ENCODE measurements around the gene MROH2B. TPM values are rescaled to one million over a fixed set of nuclear protein-coding genes. Genes with fewer than 3 reads are reported as not detected.

The MROH2B gene
- total and polyA plus RNA-seq, 2 of the 13 experiments (the other 11 are each of a cell fraction or from before 2014, with no cell fraction given): not detected

GRCh38 chr5:40981420-40981819, 89.7 kb downstream of the MROH2B start:
- ChIA-PET POLR2A (no interaction called here), CTCF (ENCODE audit: low intra/inter-chr PET ratio, low total read pairs) (no interaction called here)
- Histone ChIP-seq H3K27ac (ENCODE audit: extremely low read length, insufficient read depth, low read length) (no peak overlapping the region), H3K36me3 (replicated peaks in 1 of 2; ENCODE audit: control insufficient read depth in 1 of 2, insufficient read depth in 2 of 2, low read length in 2 of 2) (no peaks in the 10 kb centered on the region), H3K9ac (ENCODE audit: insufficient read depth, low read depth, low read length) (no peak overlapping the region), H3K4me1 (ENCODE audit: insufficient read depth, low read length) (no peaks in the 10 kb centered on the region), H3K4me3 (replicated peaks in 1 of 3; ENCODE audit: insufficient read depth in 1 of 3, low read depth in 2 of 3, low read length in 3 of 3) (no peak overlapping the region), H3K79me2 (ENCODE audit: insufficient read depth, low read length) (no peaks in the 10 kb centered on the region), H3K27me3 (ENCODE audit: control insufficient read depth in 1 of 2, insufficient read depth in 2 of 2, low read length in 2 of 2) (no peaks in the 10 kb centered on the region; a peak in 1 of 5 replicates), H3K9me3 (ENCODE audit: low read length) (no peaks in the 10 kb centered on the region), H3K4me2 (ENCODE audit: low read depth, low read length) (no peak overlapping the region), H4K20me1 (ENCODE audit: insufficient read depth, low read length) (no peaks in the 10 kb centered on the region), H2AFZ (ENCODE audit: low read length) (no peak overlapping the region)
- no peak for TF ChIP-seq KDM1A (CRISPR knock-in tag; IDR thresholded peaks at IDR 0.05)
- TF ChIP-seq GATAD1 (CRISPR knock-in tag; IDR thresholded peaks at IDR 0.05): no peak
- no peak for TF ChIP-seq ZNF563 (CRISPR knock-in tag; IDR thresholded peaks at IDR 0.05)
- no peak for TF ChIP-seq PHF8 (CRISPR knock-in tag; IDR thresholded peaks at IDR 0.05)
- TF ChIP-seq SETDB1 (CRISPR knock-in tag; IDR thresholded peaks at IDR 0.05; ENCODE audit: borderline replicate concordance): no peak
- TF ChIP-seq ZNF350 (CRISPR knock-in tag; IDR thresholded peaks at IDR 0.05; ENCODE audit: borderline replicate concordance, low read depth): no peak
- TF ChIP-seq ISL2 (CRISPR knock-in tag; IDR thresholded peaks at IDR 0.05): no peak
- in situ Hi-C loops (cut with HindIII; ENCODE audit: extremely low pct_ligation_motif_present, low pct_unique_long_range_greater_than_20kb): no loop called here
- BruUV-seq (replicated peaks): no TSS peak
- 76% methylated on average over 8 of the region's 9 CpGs for WGBS (ENCODE audit: low lambda C conversion rate)
- intact Hi-C loops (cut with micrococcal nuclease; ENCODE audit: unreplicated experiment): no loop called here
- ATAC-seq (no peak), DNase-seq (ENCODE audit: low spot score) (no peak), FAIRE-seq (no peak)

DNA sequence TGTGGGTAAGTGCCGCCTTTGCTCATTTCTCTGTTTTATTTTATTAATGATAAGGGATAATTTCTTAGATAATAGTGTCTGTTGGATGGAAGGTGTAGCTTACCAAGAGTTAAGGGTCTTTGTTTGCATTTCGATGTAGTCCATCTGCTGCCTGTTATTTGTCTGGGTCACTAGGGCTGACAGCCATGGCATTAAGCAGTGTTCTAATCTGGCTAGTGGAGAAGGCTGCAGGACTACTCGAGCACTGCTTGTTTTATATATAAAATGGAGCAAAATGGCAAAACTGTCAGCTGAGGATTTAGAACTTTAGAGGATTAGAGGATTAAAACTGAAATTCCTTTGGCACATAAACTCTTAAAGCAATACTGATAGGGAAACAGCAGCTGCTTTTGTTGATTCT, 94.3 kb downstream of the MROH2B start:
- H3K9ac ChIP-seq (ENCODE audit: insufficient read depth, low read depth, low read length): no peak overlapping the region
- POLR2A ChIA-PET: no interaction called here
- no peak for FAIRE-seq
- TF ChIP-seq ZNF382 (CRISPR knock-in tag; IDR thresholded peaks at IDR 0.05; ENCODE audit: borderline replicate concordance): no peak
- TF ChIP-seq NCOA2 (CRISPR knock-in tag; IDR thresholded peaks at IDR 0.05): no peak
- no peak for TF ChIP-seq ETV5 (CRISPR knock-in tag; IDR thresholded peaks at IDR 0.05; ENCODE audit: borderline replicate concordance)
- no peak for TF ChIP-seq MBNL3 (CRISPR knock-in tag; conservative IDR thresholded peaks at IDR 0.05)
- no peak for TF ChIP-seq KMT2B (CRISPR knock-in tag; IDR thresholded peaks at IDR 0.05)
- no peak for TF ChIP-seq KDM3A (CRISPR knock-in tag; IDR thresholded peaks at IDR 0.05; ENCODE audit: low read depth)
- TF ChIP-seq ZNF883 (CRISPR knock-in tag; IDR thresholded peaks at IDR 0.05; ENCODE audit: not compliant biosample characterization): no peak
- TF ChIP-seq NR1H2 (CRISPR knock-in tag; IDR thresholded peaks at IDR 0.05; ENCODE audit: borderline replicate concordance, low read depth): no peak
- no peak for TF ChIP-seq ZNF3 (CRISPR knock-in tag; IDR thresholded peaks at IDR 0.05)
- no peak for TF ChIP-seq STAT5B (CRISPR knock-in tag; IDR thresholded peaks at IDR 0.05)
- TF ChIP-seq HDAC6 (IDR thresholded peaks at IDR 0.05; ENCODE audit: low read depth, low read length): no peak
- TF ChIP-seq CCAR2 (optimal IDR thresholded peaks at IDR 0.05; ENCODE audit: low read depth, low read length): no peak
- TF ChIP-seq SAP130 (CRISPR knock-in tag; IDR thresholded peaks at IDR 0.05; ENCODE audit: low read depth): no peak
- no peak for TF ChIP-seq ZNF205 (CRISPR knock-in tag; IDR thresholded peaks at IDR 0.05)
- no peak for TF ChIP-seq ZKSCAN1 (IDR thresholded peaks at IDR 0.05; ENCODE audit: low read length)
- no peak for TF ChIP-seq HIVEP1 (CRISPR knock-in tag; IDR thresholded peaks at IDR 0.05)

More for the DNA sequence above, 94.3 kb downstream of the MROH2B start:
- no peaks in the 10 kb centered on the region for H3K36me3 ChIP-seq (replicated peaks in 1 of 2; ENCODE audit: control insufficient read depth in 1 of 2, insufficient read depth in 2 of 2, low read length in 2 of 2)
- no peaks in the 10 kb centered on the region for H4K20me1 ChIP-seq (ENCODE audit: insufficient read depth, low read length)
- no peaks in the 10 kb centered on the region for H3K9me3 ChIP-seq (ENCODE audit: low read length)
- no TSS peak for BruUV-seq (replicated peaks)
- intact Hi-C loops (cut with micrococcal nuclease; ENCODE audit: unreplicated experiment): no loop called here
- H3K27me3 ChIP-seq (ENCODE audit: control insufficient read depth in 1 of 2, insufficient read depth in 2 of 2, low read length in 2 of 2): no peaks in the 10 kb centered on the region
- WGBS (ENCODE audit: low lambda C conversion rate): 30% methylated on average over 3 of the region's 3 CpGs
- H3K4me3 ChIP-seq (replicated peaks in 1 of 3; ENCODE audit: insufficient read depth in 1 of 3, low read depth in 2 of 3, low read length in 3 of 3): no peak overlapping the region
- no peaks in the 10 kb centered on the region for H3K4me1 ChIP-seq (ENCODE audit: insufficient read depth, low read length)
- CTCF ChIA-PET (ENCODE audit: low intra/inter-chr PET ratio, low total read pairs): no interaction called here
- H3K27ac ChIP-seq (ENCODE audit: extremely low read length, insufficient read depth, low read length): no peak overlapping the region
- no peak overlapping the region for H2AFZ ChIP-seq (ENCODE audit: low read length)
- H3K79me2 ChIP-seq (ENCODE audit: insufficient read depth, low read length): no peaks in the 10 kb centered on the region
- H3K4me2 ChIP-seq (ENCODE audit: low read depth, low read length): no peak overlapping the region
- ATAC-seq (no peak), DNase-seq (ENCODE audit: low spot score) (no peak)
- in situ Hi-C loops (cut with HindIII; ENCODE audit: extremely low pct_ligation_motif_present, low pct_unique_long_range_greater_than_20kb): no loop called here

All from HepG2 (cell line).